Erythroblast (primary cell): ENCODE results near the gene SLC26A9.

Experiments
- GATA1 ChIP-seq: IDR thresholded peaks from 2 replicates; pipeline ENCODE4 v1.6.1; 2011; ENCODE audit warnings: low read depth, mild to moderate bottlenecking, control low read depth, low read length, moderate library complexity
- POLR2A ChIP-seq: IDR thresholded peaks from 2 replicates; pipeline ENCODE4 v1.6.1; 2011; ENCODE audit warnings: mild to moderate bottlenecking, low read length

DNA sequence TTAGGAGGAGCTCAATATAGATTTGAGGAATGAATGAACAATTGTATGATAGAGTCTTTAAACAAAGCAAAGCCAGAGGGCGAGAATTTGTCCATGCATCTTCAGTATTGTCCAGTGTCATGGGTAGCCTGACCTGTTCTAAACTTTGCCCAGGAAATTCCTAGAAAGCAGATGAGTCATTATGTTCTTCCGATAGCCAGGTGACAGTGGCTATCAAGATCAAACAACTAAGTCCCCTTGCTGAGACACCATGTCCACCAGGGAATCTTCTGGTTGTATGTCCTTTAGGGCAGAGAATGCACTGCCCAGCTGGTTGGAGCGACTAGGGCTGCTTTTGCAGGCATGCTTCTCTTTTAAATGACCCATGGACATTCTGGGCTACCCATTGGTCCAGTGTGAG lies 1.8 kb upstream of the SLC26A9 start:
- TF ChIP-seq POLR2A (no peak), GATA1 (no peak)
